Fibroblast of lung (primary cell): Measurements from ENCODE around the gene LRP2BP.

Experiments used
- EZH2 ChIP-seq: IDR thresholded peaks from 2 replicates; pipeline ENCODE4 v1.5.1; 2012; ENCODE audit warnings: low read length, control low read depth, mild to moderate bottlenecking; ENCODE audit errors: missing control alignments
- TF ChIP-seq, protein P1 (sequence below), 2 donors: IDR thresholded peaks in 1 of 2; conservative IDR thresholded peaks in 1 of 2; 1 replicate in 1 of 2; 2 replicates in 1 of 2; pipeline ENCODE4 v1.5.1; 2011 to 2012; ENCODE audit warnings: low read length in 2 of 2, control low read depth in 1 of 2, inconsistent platforms in 1 of 2, low read depth in 1 of 2, mild to moderate bottlenecking in 1 of 2

DNA sequence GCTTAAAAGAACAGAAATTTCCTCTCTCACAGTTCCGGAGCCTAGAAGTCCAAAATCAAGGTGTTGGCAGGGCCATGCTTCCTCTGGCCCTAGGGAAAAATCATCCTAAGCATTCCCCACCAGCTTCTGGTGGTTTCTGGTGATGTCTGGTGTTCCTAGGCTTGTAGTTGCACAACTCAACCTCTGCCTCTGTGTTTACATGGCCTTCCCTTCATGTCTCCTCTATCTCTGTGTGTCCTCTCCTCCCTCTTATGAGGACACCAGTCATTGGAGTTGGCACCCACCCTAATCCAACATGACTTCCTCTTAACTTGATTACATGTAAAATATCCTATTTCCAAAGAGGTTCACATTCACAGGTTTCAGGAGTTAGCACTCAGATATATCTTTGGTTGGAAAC is 15.4 kb downstream of the LRP2BP start:
- TF ChIP-seq, protein P1, sequence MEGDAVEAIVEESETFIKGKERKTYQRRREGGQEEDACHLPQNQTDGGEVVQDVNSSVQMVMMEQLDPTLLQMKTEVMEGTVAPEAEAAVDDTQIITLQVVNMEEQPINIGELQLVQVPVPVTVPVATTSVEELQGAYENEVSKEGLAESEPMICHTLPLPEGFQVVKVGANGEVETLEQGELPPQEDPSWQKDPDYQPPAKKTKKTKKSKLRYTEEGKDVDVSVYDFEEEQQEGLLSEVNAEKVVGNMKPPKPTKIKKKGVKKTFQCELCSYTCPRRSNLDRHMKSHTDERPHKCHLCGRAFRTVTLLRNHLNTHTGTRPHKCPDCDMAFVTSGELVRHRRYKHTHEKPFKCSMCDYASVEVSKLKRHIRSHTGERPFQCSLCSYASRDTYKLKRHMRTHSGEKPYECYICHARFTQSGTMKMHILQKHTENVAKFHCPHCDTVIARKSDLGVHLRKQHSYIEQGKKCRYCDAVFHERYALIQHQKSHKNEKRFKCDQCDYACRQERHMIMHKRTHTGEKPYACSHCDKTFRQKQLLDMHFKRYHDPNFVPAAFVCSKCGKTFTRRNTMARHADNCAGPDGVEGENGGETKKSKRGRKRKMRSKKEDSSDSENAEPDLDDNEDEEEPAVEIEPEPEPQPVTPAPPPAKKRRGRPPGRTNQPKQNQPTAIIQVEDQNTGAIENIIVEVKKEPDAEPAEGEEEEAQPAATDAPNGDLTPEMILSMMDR (conservative IDR thresholded peaks at IDR 0.05 in 1 of 2, IDR thresholded peaks at IDR 0.05 in 1 of 2; ENCODE audit: low read depth in 1 of 2, low read length in 2 of 2) = no peak
- TF ChIP-seq EZH2 = no peak
